Astrocyte (in vitro differentiated cells and primary cell): Measurements from ENCODE around the gene LYL1. TPM values are rescaled to one million over a fixed set of nuclear protein-coding genes. Genes with fewer than 3 reads are reported as not detected.

Experiments
- DNase-seq: peaks from one replicate; pipeline ENCODE4 v3.0.0-alpha.2; 2010; ENCODE audit warnings: low read depth
- FAIRE-seq: peaks from 2 replicates; lab custom pipeline; 2011; peaks lifted over from hg19 to GRCh38; lab: Jason Lieb, UNC
- H2AFZ ChIP-seq: 2 replicates; pipeline ENCODE4 v1.6.0; 2012; ENCODE audit warnings: low read depth, low read length, inconsistent platforms
- H3K27ac ChIP-seq: 2 replicates; pipeline ENCODE4 v1.5.1; 2011; ENCODE audit warnings: low read depth, low read length, inconsistent platforms
- H3K27me3 ChIP-seq: 2 replicates; pipeline ENCODE4 v1.6.0; 2011; ENCODE audit warnings: low read length, inconsistent platforms; ENCODE audit not compliant: insufficient read depth
- H3K36me3 ChIP-seq: 2 replicates; pipeline ENCODE4 v1.5.1; 2011; ENCODE audit warnings: low read length, inconsistent platforms; ENCODE audit not compliant: insufficient read depth
- H3K4me1 ChIP-seq: 2 replicates; pipeline ENCODE4 v1.5.1; 2011; ENCODE audit warnings: low read length, inconsistent platforms; ENCODE audit not compliant: insufficient read depth
- H3K4me2 ChIP-seq: 2 replicates; pipeline ENCODE4 v1.6.0; 2012; ENCODE audit warnings: low read length, inconsistent platforms
- H3K4me3 ChIP-seq: 2 replicates; pipeline ENCODE4 v1.5.1; 2011; ENCODE audit warnings: low read depth, mild to moderate bottlenecking, low read length, inconsistent platforms; ENCODE audit not compliant: insufficient read depth
- H3K79me2 ChIP-seq: 2 replicates; pipeline ENCODE4 v1.6.0; 2012; ENCODE audit warnings: mild to moderate bottlenecking, low read length, inconsistent platforms; ENCODE audit not compliant: insufficient read depth
- H3K9ac ChIP-seq: 2 replicates; pipeline ENCODE4 v1.6.0; 2012; ENCODE audit warnings: mild to moderate bottlenecking, low read length, inconsistent platforms
- H3K9me3 ChIP-seq: 2 replicates; pipeline ENCODE4 v1.5.1; 2012; ENCODE audit warnings: low read depth, mild to moderate bottlenecking, low read length, inconsistent platforms; ENCODE audit not compliant: insufficient read depth
- H4K20me1 ChIP-seq: 2 replicates; pipeline ENCODE4 v1.6.0; 2012; ENCODE audit warnings: low read length, inconsistent platforms; ENCODE audit not compliant: insufficient read depth
- H3K27ac Mint-ChIP-seq: one replicate; pipeline ENCODE4 v1.8.0; 2021; ENCODE audit warnings: mild to moderate bottlenecking, mixed read lengths; ENCODE audit not compliant: unreplicated experiment
- H3K27me3 Mint-ChIP-seq: one replicate; pipeline ENCODE4 v1.8.0; 2021; ENCODE audit warnings: low read depth, mixed read lengths; ENCODE audit not compliant: unreplicated experiment
- H3K36me3 Mint-ChIP-seq: one replicate; pipeline ENCODE4 v1.8.0; 2021; ENCODE audit warnings: low read depth, mixed read lengths; ENCODE audit not compliant: unreplicated experiment
- H3K4me1 Mint-ChIP-seq: one replicate; pipeline ENCODE4 v1.8.0; 2021; ENCODE audit warnings: low read depth, mixed read lengths; ENCODE audit not compliant: unreplicated experiment
- H3K4me3 Mint-ChIP-seq: one replicate; pipeline ENCODE4 v1.8.0; 2021; ENCODE audit warnings: mild to moderate bottlenecking, moderate library complexity, mixed read lengths; ENCODE audit not compliant: unreplicated experiment
- H3K9me3 Mint-ChIP-seq: one replicate; pipeline ENCODE4 v1.8.0; 2021; ENCODE audit warnings: mild to moderate bottlenecking, mixed read lengths; ENCODE audit not compliant: unreplicated experiment
- CTCF ChIP-seq: IDR thresholded peaks from 2 replicates; pipeline ENCODE4 v1.5.1; 2011; ENCODE audit warnings: low read depth, mild to moderate bottlenecking, inconsistent platforms, low read length, moderate library complexity; ENCODE audit not compliant: insufficient read depth
- EZH2 ChIP-seq: IDR thresholded peaks from 2 replicates; pipeline ENCODE4 v1.6.1; 2012; ENCODE audit warnings: mild to moderate bottlenecking, low read length, inconsistent platforms; ENCODE audit not compliant: insufficient read depth
- total RNA-seq: library from RNA; stranded (reverse); gene quantifications from 2 replicates; pipeline ENCODE4 v1.2.1, GENCODE V29; 2021

Gene LYL1
- total RNA-seq, 1 donor from 2014 or later = 0.27 TPM

- Mint-ChIP-seq H3K9me3 (no peaks in the 10 kb centered on the region), H3K36me3 (peaks cover 1% of the 10 kb centered on the region), H3K27me3 (peaks cover 53% of the 10 kb centered on the region), H3K4me1 (peaks cover 27% of the 10 kb centered on the region), H3K4me3 (peak overlapping the region; percentile 46), H3K27ac (no peak overlapping the region)
- peak overlapping the region; percentile 85 for H3K4me2 ChIP-seq
- H3K4me1 ChIP-seq = peaks cover 44% of the 10 kb centered on the region
- no peaks in the 10 kb centered on the region for H3K9me3 ChIP-seq
- no peaks in the 10 kb centered on the region for H3K36me3 ChIP-seq
- peak overlapping the region; percentile 43 for H3K9ac ChIP-seq
- H3K27ac ChIP-seq = peak overlapping the region; percentile 29
- H4K20me1 ChIP-seq = peaks cover 49% of the 10 kb centered on the region
- peaks cover 92% of the 10 kb centered on the region for H3K79me2 ChIP-seq
- peak overlapping the region; percentile 36 for H2AFZ ChIP-seq
- DNase-seq (no peak), FAIRE-seq (no peak)
- TF ChIP-seq EZH2 = no peak
- peak; percentile 64 for TF ChIP-seq CTCF
- H3K27me3 ChIP-seq = no peaks in the 10 kb centered on the region
- peak overlapping the region; percentile 47 for H3K4me3 ChIP-seq
Measured at GRCh38 chr19:13060964-13061927, 41.4 kb downstream of the LYL1 start.

- Mint-ChIP-seq H3K36me3 (peaks cover 1% of the 10 kb centered on the region), H3K4me3 (peak overlapping the region; percentile 46), H3K9me3 (no peaks in the 10 kb centered on the region), H3K27me3 (peaks cover 45% of the 10 kb centered on the region), H3K4me1 (peaks cover 33% of the 10 kb centered on the region), H3K27ac (no peak overlapping the region)
- TF ChIP-seq CTCF (no peak), EZH2 (no peak)
- Histone ChIP-seq H3K4me3 (no peak overlapping the region), H3K27ac (peak overlapping the region; percentile 29), H3K79me2 (peaks cover 86% of the 10 kb centered on the region), H3K36me3 (no peaks in the 10 kb centered on the region), H3K4me2 (peak overlapping the region; percentile 85), H3K9ac (peak overlapping the region; percentile 43), H3K9me3 (no peaks in the 10 kb centered on the region), H3K4me1 (peaks cover 53% of the 10 kb centered on the region), H3K27me3 (no peaks in the 10 kb centered on the region), H4K20me1 (peaks cover 41% of the 10 kb centered on the region), H2AFZ (no peak overlapping the region)
- DNase-seq (no peak), FAIRE-seq (no peak)
Measured at GRCh38 chr19:13060233-13060963, 42.3 kb downstream of the LYL1 start.
